Kidney (tissue), 14 donors: ENCODE data around the gene SDHAF1. TPM values are rescaled to one million over a fixed set of nuclear protein-coding genes. Genes with fewer than 3 reads are reported as not detected.

Source experiments
- DNase-seq, 5 donors: peaks; one replicate each; pipeline ENCODE4 v3.0.0-alpha.2; 2013 to 2020
- FAIRE-seq: peaks from 2 replicates; lab custom pipeline; 2012; peaks lifted over from hg19 to GRCh38; lab: Jason Lieb, UNC
- H3K27ac ChIP-seq, 2 donors: one replicate each; pipeline ENCODE4 v1.7.0; 2013; ENCODE audit warnings: low read depth in 2 of 2, low read length in 2 of 2, inconsistent platforms in 1 of 2
- H3K27me3 ChIP-seq: one replicate; pipeline ENCODE4 v1.7.1; 2013; ENCODE audit warnings: low read length, inconsistent platforms; ENCODE audit not compliant: control insufficient read depth, insufficient read depth
- H3K36me3 ChIP-seq, 3 donors: one replicate each; pipeline versions ENCODE4 v1.7.0 to v1.7.1; 2013; ENCODE audit warnings: low read length in 3 of 3, control low read depth in 1 of 3, inconsistent platforms in 1 of 3; ENCODE audit not compliant: insufficient read depth in 3 of 3, control insufficient read depth in 2 of 3
- H3K4me1 ChIP-seq, 3 donors: one replicate each; pipeline versions ENCODE4 v1.7.0 to v1.7.1; 2013; ENCODE audit warnings: low read length in 3 of 3, inconsistent platforms in 1 of 3, low read depth in 1 of 3; ENCODE audit not compliant: control insufficient read depth in 2 of 3, insufficient read depth in 2 of 3
- H3K4me3 ChIP-seq, 3 donors: one replicate each; pipeline versions ENCODE4 v1.7.0 to v1.8.1; 2013; ENCODE audit warnings: low read length in 3 of 3, control low read depth in 1 of 3, inconsistent platforms in 1 of 3
- H3K9ac ChIP-seq, 3 donors: one replicate each; pipeline versions ENCODE4 v1.7.0 to v1.7.1; 2013; ENCODE audit warnings: low read length in 3 of 3, control low read depth in 1 of 3, inconsistent platforms in 1 of 3
- H3K9me3 ChIP-seq, 3 donors: one replicate each; pipeline versions ENCODE4 v1.7.0 to v1.7.1; 2013; ENCODE audit warnings: low read length in 3 of 3, control low read depth in 1 of 3, inconsistent platforms in 1 of 3; ENCODE audit not compliant: control insufficient read depth in 2 of 3, insufficient read depth in 1 of 3
- CTCF ChIP-seq: IDR thresholded peaks from 3 replicates; pipeline ENCODE4 v1.5.1; 2012; ENCODE audit warnings: mild to moderate bottlenecking, moderate library complexity, borderline replicate concordance; ENCODE audit not compliant: insufficient read depth; ENCODE audit errors: extremely low read depth
- intact Hi-C: fragments of 100-400 bp; cut with DNase I; formaldehyde crosslinking; loops from one replicate; pipeline ENCODE4 v1.11.1; 2022
- polyA plus RNA-seq: library from polyadenylated mRNA; stranded (reverse); fragments of 350-450 nt; fragmentation: Illumina TruSeq; extraction: RNeasy Lipid Tissue Mini Kit (QIAGEN cat#74804); gene quantifications from one replicate; pipeline ENCODE4 v1.2.3, GENCODE V29; 2014; ENCODE audit warnings: low read depth, low replicate concordance; ENCODE audit not compliant: insufficient read depth
- total RNA-seq: library from RNA; stranded (reverse); fragmentation: NEBNext Ultra II Directional; extraction: Animal tissue kit (Norgen Biotek cat#: 25700); gene quantifications from one replicate; pipeline ENCODE4 v1.2.1, GENCODE V29; 2021
- donor health status: control.
- donor health status: control.
- donor health status: control.
- donor health status: control.
- donor health status: control.
- donor health status: DM: yes; HTN: yes; CAD: no.
- donor health status: Normal renal cell carcinoma (clear cell type).

SDHAF1 gene
- total and polyA plus RNA-seq, 2 donors from 2014 or later, result 15.0 to 34.3 TPM

GRCh38 chr19:36025541-36025940 lies 30.6 kb downstream of the SDHAF1 start:
- Histone ChIP-seq H3K27me3 (no peaks in the 10 kb centered on the region), H3K9ac (no peak overlapping the region), H3K9me3 (no peaks in the 10 kb centered on the region), H3K4me1 (no peaks in the 10 kb centered on the region), H3K27ac (no peak overlapping the region), H3K36me3 (no peaks in the 10 kb centered on the region), H3K4me3 (no peak overlapping the region)
- TF ChIP-seq CTCF, result no peak
- FAIRE-seq (no peak), DNase-seq (no peak)
- intact Hi-C loops, result no loop called here

GRCh38 chr19:36026091-36026876 lies 31.3 kb downstream of the SDHAF1 start:
- no peak for FAIRE-seq

GRCh38 chr19:36027696-36028095 lies 32.7 kb downstream of the SDHAF1 start:
- FAIRE-seq, result no peak
- Histone ChIP-seq H3K4me1 (no peaks in the 10 kb centered on the region), H3K36me3 (no peaks in the 10 kb centered on the region), H3K27me3 (no peaks in the 10 kb centered on the region), H3K27ac (no peak overlapping the region), H3K4me3 (no peak overlapping the region), H3K9me3 (no peaks in the 10 kb centered on the region), H3K9ac (no peak overlapping the region)
- intact Hi-C loops, result no loop called here
- DNase-seq, result no peak
- TF ChIP-seq CTCF, result no peak

More at GRCh38 chr19:36026091-36026876, 31.3 kb downstream of the SDHAF1 start:
- DNase-seq, result no peak
- intact Hi-C loops, result no loop called here
- Histone ChIP-seq H3K36me3 (no peaks in the 10 kb centered on the region), H3K4me1 (no peaks in the 10 kb centered on the region), H3K9ac (no peak overlapping the region), H3K9me3 (no peaks in the 10 kb centered on the region), H3K27me3 (no peaks in the 10 kb centered on the region), H3K4me3 (no peak overlapping the region), H3K27ac (no peak overlapping the region)
- TF ChIP-seq CTCF, result no peak
